CD4-positive, alpha-beta memory T cell (primary cell): ENCODE results near the gene REPS1. TPM values are rescaled to one million over a fixed set of nuclear protein-coding genes. Genes with fewer than 3 reads are reported as not detected.

Experiments
- CTCF ChIA-PET: fragments of 350-600 bp; sonication (Branson Sonifier 250); formaldehyde crosslinking; loops from one replicate; lab custom pipeline; 2021; ENCODE audit warnings: inconsistent platforms; ENCODE audit not compliant: partially characterized antibody; lab: Charles Lee
- POLR2A ChIA-PET: fragments of 350-600 bp; sonication (Branson Sonifier 250); formaldehyde crosslinking; loops from one replicate; lab custom pipeline; 2021; ENCODE audit not compliant: partially characterized antibody; lab: Charles Lee
- DNase-seq, 5 donors: peaks; one replicate each; pipeline versions ENCODE4 v3.0.0 to v3.0.0-alpha.2; 2020 to 2022; ENCODE audit warnings: mixed read lengths in 1 of 5
- H3K27ac ChIP-seq: one replicate; pipeline ENCODE4 v1.7.0; 2013; ENCODE audit warnings: low read depth, low read length
- H3K27me3 ChIP-seq: 2 replicates; pipeline ENCODE4 v1.7.0; 2013; ENCODE audit warnings: mild to moderate bottlenecking, low read length, moderate library complexity; ENCODE audit not compliant: insufficient read depth
- H3K36me3 ChIP-seq: 2 replicates; pipeline ENCODE4 v1.7.0; 2013; ENCODE audit warnings: mild to moderate bottlenecking, low read length, moderate library complexity; ENCODE audit not compliant: insufficient read depth
- H3K4me1 ChIP-seq: 2 replicates; pipeline ENCODE4 v1.7.0; 2013; ENCODE audit warnings: mild to moderate bottlenecking, low read length, moderate library complexity; ENCODE audit not compliant: insufficient read depth
- H3K4me3 ChIP-seq, 2 donors: one replicate each; pipeline ENCODE4 v1.7.0; 2013; ENCODE audit warnings: low read length in 2 of 2, mild to moderate bottlenecking in 1 of 2
- H3K9me3 ChIP-seq, 2 donors: one replicate each; pipeline ENCODE4 v1.7.0; 2013; ENCODE audit warnings: low read length in 2 of 2, control low read depth in 1 of 2; ENCODE audit not compliant: control insufficient read depth in 1 of 2
- H3K27ac Mint-ChIP-seq, 7 donors: one replicate each; pipeline ENCODE4 v1.8.0; 2020 to 2021; ENCODE audit warnings: mixed read lengths in 7 of 7, mild to moderate bottlenecking in 6 of 7, inconsistent platforms in 3 of 7, moderate library complexity in 3 of 7
- H3K27me3 Mint-ChIP-seq, 2 donors: one replicate each; pipeline ENCODE4 v1.8.0; 2020 to 2021; ENCODE audit warnings: mixed read lengths in 2 of 2
- H3K36me3 Mint-ChIP-seq, 2 donors: one replicate each; pipeline ENCODE4 v1.8.0; 2020 to 2021; ENCODE audit warnings: mixed read lengths in 2 of 2, inconsistent platforms in 1 of 2, mild to moderate bottlenecking in 1 of 2
- H3K4me1 Mint-ChIP-seq, 4 donors: one replicate each; pipeline ENCODE4 v1.8.0; 2020 to 2021; ENCODE audit warnings: mixed read lengths in 4 of 4, mild to moderate bottlenecking in 1 of 4
- H3K4me3 Mint-ChIP-seq, 8 donors: one replicate each; pipeline ENCODE4 v1.8.0; 2020 to 2021; ENCODE audit warnings: mixed read lengths in 8 of 8, mild to moderate bottlenecking in 7 of 8, moderate library complexity in 6 of 8, inconsistent platforms in 3 of 8
- H3K9me3 Mint-ChIP-seq, 8 donors: one replicate each; pipeline ENCODE4 v1.8.0; 2020 to 2021; ENCODE audit warnings: mixed read lengths in 8 of 8, mild to moderate bottlenecking in 5 of 8, inconsistent platforms in 3 of 8, moderate library complexity in 1 of 8
- intact Hi-C: fragments of 100-400 bp; cut with micrococcal nuclease; formaldehyde crosslinking; loops from one replicate; pipeline ENCODE4 v1.15.1; 2023
- polyA plus RNA-seq, 2 donors: library from polyadenylated mRNA; unstranded; fragments of 300-500 nt; fragmentation: Illumina TruSeq; gene quantifications; one replicate each; pipeline ENCODE4 v1.2.3, GENCODE V29; 2021
- total RNA-seq, 2 experiments: library from RNA; stranded (reverse); gene quantifications; one replicate each; pipeline ENCODE4 v1.2.3, GENCODE V29; 2021

Gene REPS1
- total and polyA plus RNA-seq, 4 experiments from 2014 or later, result 22.3 to 69.3 (median 52.9) TPM

- H3K9me3 Mint-ChIP-seq, result no peaks in the 10 kb centered on the region
- no peak overlapping the region for H3K4me3 Mint-ChIP-seq
- POLR2A ChIA-PET, result no interaction called here
- intact Hi-C loops, result no loop called here
- no peaks in the 10 kb centered on the region for H3K27me3 ChIP-seq
- peaks cover 0 to 3% (median 1%) of the 10 kb centered on the region in 4 donors for H3K4me1 Mint-ChIP-seq
- H3K9me3 ChIP-seq, result no peaks in the 10 kb centered on the region
- H3K27ac ChIP-seq, result no peak overlapping the region
- no peak overlapping the region for H3K4me3 ChIP-seq
- no peak overlapping the region for H3K27ac Mint-ChIP-seq
- H3K27me3 Mint-ChIP-seq, result no peaks in the 10 kb centered on the region
- H3K4me1 ChIP-seq, result no peaks in the 10 kb centered on the region
- no peaks in the 10 kb centered on the region for H3K36me3 ChIP-seq
- no peak for DNase-seq
- CTCF ChIA-PET, result interaction anchor here (1.3 kb wide), 1 partner anchor 17 kb away, joined by 4 read pairs; no protein-coding TSS in a partner anchor
- peaks cover 37 to 66% of the 10 kb centered on the region in 2 donors for H3K36me3 Mint-ChIP-seq
Observed at GRCh38 chr6:138925806-138926205, 62.2 kb downstream of the REPS1 start.

- no peak overlapping the region for H3K4me3 ChIP-seq
- H3K4me1 ChIP-seq, result no peaks in the 10 kb centered on the region
- no peak overlapping the region for H3K27ac ChIP-seq
- intact Hi-C loops, result no loop called here
- no peak for DNase-seq
- no peaks in the 10 kb centered on the region for H3K9me3 ChIP-seq
- Mint-ChIP-seq H3K4me3 (no peak overlapping the region), H3K27me3 (no peaks in the 10 kb centered on the region), H3K9me3 (no peaks in the 10 kb centered on the region), H3K4me1 (peaks cover 0 to 3% (median 1%) of the 10 kb centered on the region in 4 donors), H3K36me3 (peaks cover 40 to 69% of the 10 kb centered on the region in 2 donors), H3K27ac (peak overlapping the region in 1 of 7 donors; percentile 57)
- ChIA-PET POLR2A (no interaction called here), CTCF (no interaction called here)
- no peaks in the 10 kb centered on the region for H3K27me3 ChIP-seq
- H3K36me3 ChIP-seq, result peaks cover 5% of the 10 kb centered on the region
Observed at GRCh38 chr6:138923561-138923960, 64.5 kb downstream of the REPS1 start.

- Histone ChIP-seq H3K36me3 (peaks cover 21% of the 10 kb centered on the region), H3K4me3 (no peak overlapping the region), H3K4me1 (no peaks in the 10 kb centered on the region), H3K27ac (no peak overlapping the region), H3K9me3 (no peaks in the 10 kb centered on the region), H3K27me3 (no peaks in the 10 kb centered on the region)
- ChIA-PET CTCF (interaction anchor here (1.0 kb wide), 1 partner anchor 10 kb away, joined by 3 read pairs; no protein-coding TSS in a partner anchor), POLR2A (no interaction called here)
- DNase-seq, result no peak
- Mint-ChIP-seq H3K27ac (no peak overlapping the region), H3K4me3 (no peak overlapping the region), H3K9me3 (no peaks in the 10 kb centered on the region), H3K4me1 (peaks cover 0 to 3% (median 0%) of the 10 kb centered on the region in 4 donors), H3K36me3 (peaks cover 37 to 60% of the 10 kb centered on the region in 2 donors), H3K27me3 (no peaks in the 10 kb centered on the region)
- intact Hi-C loops, result no loop called here
Observed at GRCh38 chr6:138920906-138921305, 67.1 kb downstream of the REPS1 start.

- Mint-ChIP-seq H3K9me3 (no peaks in the 10 kb centered on the region), H3K4me3 (no peak overlapping the region), H3K36me3 (peaks cover 66 to 73% of the 10 kb centered on the region in 2 donors), H3K27ac (peak overlapping the region in 1 of 7 donors; percentile 13), H3K4me1 (no peaks in the 10 kb centered on the region), H3K27me3 (no peaks in the 10 kb centered on the region)
- CTCF ChIA-PET, result no interaction called here
- no peaks in the 10 kb centered on the region for H3K4me1 ChIP-seq
- intact Hi-C loops, result no loop called here
- H3K36me3 ChIP-seq, result peaks cover 45% of the 10 kb centered on the region
- H3K9me3 ChIP-seq, result no peaks in the 10 kb centered on the region
- POLR2A ChIA-PET, result no interaction called here
- no peaks in the 10 kb centered on the region for H3K27me3 ChIP-seq
- H3K27ac ChIP-seq, result no peak overlapping the region
- no peak for DNase-seq
- H3K4me3 ChIP-seq, result no peak overlapping the region
Observed at GRCh38 chr6:138914701-138915100, 73.4 kb downstream of the REPS1 start.

GRCh38 chr6:138912308-138912707, 75.7 kb downstream of the REPS1 start:
- CTCF ChIA-PET, result interaction anchor here (0.6 kb wide), 1 partner anchor 72 kb away, joined by 3 read pairs; no protein-coding TSS in a partner anchor
- H3K4me1 Mint-ChIP-seq, result no peaks in the 10 kb centered on the region
- no peak overlapping the region for H3K4me3 ChIP-seq
- no peaks in the 10 kb centered on the region for H3K27me3 ChIP-seq
- DNase-seq, result no peak
- intact Hi-C loops, result no loop called here
- POLR2A ChIA-PET, result no interaction called here
- H3K27me3 Mint-ChIP-seq, result no peaks in the 10 kb centered on the region
- H3K36me3 ChIP-seq, result peaks cover 51% of the 10 kb centered on the region
- no peak overlapping the region for H3K4me3 Mint-ChIP-seq
- no peaks in the 10 kb centered on the region for H3K4me1 ChIP-seq
- no peak overlapping the region for H3K27ac Mint-ChIP-seq
- peaks cover 70 to 81% of the 10 kb centered on the region in 2 donors for H3K36me3 Mint-ChIP-seq
- H3K9me3 Mint-ChIP-seq, result no peaks in the 10 kb centered on the region
- H3K27ac ChIP-seq, result no peak overlapping the region
- no peaks in the 10 kb centered on the region for H3K9me3 ChIP-seq

- no peaks in the 10 kb centered on the region for H3K9me3 Mint-ChIP-seq
- DNase-seq, result no peak
- no peak overlapping the region for H3K27ac ChIP-seq
- intact Hi-C loops, result no loop called here
- no peak overlapping the region for H3K27ac Mint-ChIP-seq
- peaks cover 75 to 82% of the 10 kb centered on the region in 2 donors for H3K36me3 Mint-ChIP-seq
- H3K27me3 Mint-ChIP-seq, result no peaks in the 10 kb centered on the region
- H3K4me3 Mint-ChIP-seq, result no peak overlapping the region
- H3K4me3 ChIP-seq, result no peak overlapping the region
- no peaks in the 10 kb centered on the region for H3K27me3 ChIP-seq
- CTCF ChIA-PET, result no interaction called here
- H3K4me1 ChIP-seq, result no peaks in the 10 kb centered on the region
- H3K36me3 ChIP-seq, result peaks cover 50% of the 10 kb centered on the region
- no peaks in the 10 kb centered on the region for H3K9me3 ChIP-seq
- H3K4me1 Mint-ChIP-seq, result no peaks in the 10 kb centered on the region
- POLR2A ChIA-PET, result no interaction called here
Observed at GRCh38 chr6:138909975-138910374, 78.1 kb downstream of the REPS1 start.

- DNase-seq, result no peak
- no peaks in the 10 kb centered on the region for H3K4me1 Mint-ChIP-seq
- peak overlapping the region in 1 of 7 donors; percentile 16 for H3K27ac Mint-ChIP-seq
- Histone ChIP-seq H3K4me3 (no peak overlapping the region), H3K27ac (no peak overlapping the region), H3K27me3 (no peaks in the 10 kb centered on the region), H3K4me1 (no peaks in the 10 kb centered on the region), H3K36me3 (peaks cover 54% of the 10 kb centered on the region), H3K9me3 (no peaks in the 10 kb centered on the region)
- intact Hi-C loops, result no loop called here
- no peaks in the 10 kb centered on the region for H3K27me3 Mint-ChIP-seq
- H3K9me3 Mint-ChIP-seq, result no peaks in the 10 kb centered on the region
- no peak overlapping the region for H3K4me3 Mint-ChIP-seq
- H3K36me3 Mint-ChIP-seq, result peaks cover 73 to 82% of the 10 kb centered on the region in 2 donors
- POLR2A ChIA-PET, result no interaction called here
- CTCF ChIA-PET, result no interaction called here
Observed at GRCh38 chr6:138909511-138909910, 78.5 kb downstream of the REPS1 start.
